ENCODE results near the gene PROSER3. TPM values are rescaled to one million over a fixed set of nuclear protein-coding genes. Genes with fewer than 3 reads are reported as not detected.

The PROSER3 gene
- total and polyA plus RNA-seq, 2 of the 13 experiments (the other 11 are each of a cell fraction or from before 2014, with no cell fraction given), result 5.1 to 5.7 TPM

GRCh38 chr19:35748106-35749020, 9.6 kb upstream of the PROSER3 start, which contains the start of gene LIN37 (continued):
- TF ChIP-seq SP140L (CRISPR knock-in tag; IDR thresholded peaks at IDR 0.05; ENCODE audit: borderline replicate concordance) (no peak), SUZ12 (IDR thresholded peaks at IDR 0.05; ENCODE audit: low read depth, low read length) (peak; percentile 87), FOXA3 (CRISPR knock-in tag; IDR thresholded peaks at IDR 0.05) (peak; percentile 41), HNF1A (IDR thresholded peaks at IDR 0.05; ENCODE audit: low read depth) (peak; percentile 47; the same call in 1 of the 2 replicates), HNF1A (CRISPR knock-in tag; IDR thresholded peaks at IDR 0.05; ENCODE audit: borderline replicate concordance) (peak; percentile 65; the same call in 1 of the 2 replicates), ZNF329 (CRISPR knock-in tag; IDR thresholded peaks at IDR 0.05; ENCODE audit: low read depth) (no peak), ZNF331 (CRISPR knock-in tag; IDR thresholded peaks at IDR 0.05) (no peak), ZFP91 (CRISPR knock-in tag; IDR thresholded peaks at IDR 0.05; ENCODE audit: borderline replicate concordance) (peak; percentile 79; the same call in 1 of the 2 replicates), JUN (CRISPR knock-in tag; IDR thresholded peaks at IDR 0.05) (no peak), ZNF747 (CRISPR knock-in tag; IDR thresholded peaks at IDR 0.05; ENCODE audit: borderline replicate concordance) (no peak)
- TF ChIP-seq, protein P1, sequence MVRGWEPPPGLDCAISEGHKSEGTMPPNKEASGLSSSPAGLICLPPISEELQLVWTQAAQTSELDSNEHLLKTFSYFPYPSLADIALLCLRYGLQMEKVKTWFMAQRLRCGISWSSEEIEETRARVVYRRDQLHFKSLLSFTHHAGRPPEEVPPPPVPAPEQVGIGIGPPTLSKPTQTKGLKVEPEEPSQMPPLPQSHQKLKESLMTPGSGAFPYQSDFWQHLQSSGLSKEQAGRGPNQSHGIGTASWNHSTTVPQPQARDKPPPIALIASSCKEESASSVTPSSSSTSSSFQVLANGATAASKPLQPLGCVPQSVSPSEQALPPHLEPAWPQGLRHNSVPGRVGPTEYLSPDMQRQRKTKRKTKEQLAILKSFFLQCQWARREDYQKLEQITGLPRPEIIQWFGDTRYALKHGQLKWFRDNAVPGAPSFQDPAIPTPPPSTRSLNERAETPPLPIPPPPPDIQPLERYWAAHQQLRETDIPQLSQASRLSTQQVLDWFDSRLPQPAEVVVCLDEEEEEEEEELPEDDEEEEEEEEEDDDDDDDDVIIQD (CRISPR knock-in tag; IDR thresholded peaks at IDR 0.05; ENCODE audit: low read depth), result no peak
- TF ChIP-seq, protein P2, sequence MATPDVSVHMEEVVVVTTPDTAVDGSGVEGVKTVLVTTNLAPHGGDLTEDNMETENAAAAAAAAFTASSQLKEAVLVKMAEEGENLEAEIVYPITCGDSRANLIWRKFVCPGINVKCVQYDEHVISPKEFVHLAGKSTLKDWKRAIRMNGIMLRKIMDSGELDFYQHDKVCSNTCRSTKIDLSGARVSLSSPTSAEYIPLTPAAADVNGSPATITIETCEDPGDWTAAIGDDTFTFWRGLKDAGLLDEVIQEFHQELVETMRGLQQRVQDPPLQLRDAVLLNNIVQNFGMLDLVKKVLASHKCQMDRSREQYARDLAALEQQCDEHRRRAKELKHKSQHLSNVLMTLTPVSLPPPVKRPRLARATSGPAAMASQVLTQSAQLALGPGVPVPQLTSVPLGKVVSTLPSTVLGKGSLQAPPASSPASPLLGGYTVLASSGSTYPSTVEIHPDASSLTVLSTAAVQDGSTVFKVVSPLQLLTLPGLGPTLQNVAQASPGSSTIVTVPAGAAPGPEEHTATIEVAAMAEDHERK (CRISPR knock-in tag; IDR thresholded peaks at IDR 0.05; ENCODE audit: low read depth), result peak; percentile 54; the same call in 1 of the 2 replicates
- TF ChIP-seq, protein P3, sequence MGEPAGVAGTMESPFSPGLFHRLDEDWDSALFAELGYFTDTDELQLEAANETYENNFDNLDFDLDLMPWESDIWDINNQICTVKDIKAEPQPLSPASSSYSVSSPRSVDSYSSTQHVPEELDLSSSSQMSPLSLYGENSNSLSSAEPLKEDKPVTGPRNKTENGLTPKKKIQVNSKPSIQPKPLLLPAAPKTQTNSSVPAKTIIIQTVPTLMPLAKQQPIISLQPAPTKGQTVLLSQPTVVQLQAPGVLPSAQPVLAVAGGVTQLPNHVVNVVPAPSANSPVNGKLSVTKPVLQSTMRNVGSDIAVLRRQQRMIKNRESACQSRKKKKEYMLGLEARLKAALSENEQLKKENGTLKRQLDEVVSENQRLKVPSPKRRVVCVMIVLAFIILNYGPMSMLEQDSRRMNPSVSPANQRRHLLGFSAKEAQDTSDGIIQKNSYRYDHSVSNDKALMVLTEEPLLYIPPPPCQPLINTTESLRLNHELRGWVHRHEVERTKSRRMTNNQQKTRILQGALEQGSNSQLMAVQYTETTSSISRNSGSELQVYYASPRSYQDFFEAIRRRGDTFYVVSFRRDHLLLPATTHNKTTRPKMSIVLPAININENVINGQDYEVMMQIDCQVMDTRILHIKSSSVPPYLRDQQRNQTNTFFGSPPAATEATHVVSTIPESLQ (CRISPR knock-in tag; conservative IDR thresholded peaks at IDR 0.05), result no peak

Data from HepG2 (cell line).